Body of pancreas (tissue), 4 donors: ENCODE data around the gene ASCC1.

ENCODE experiments used
- POLR2A ChIP-seq, 3 donors: fragments of 450-650 bp; IDR thresholded peaks; one replicate each; pipeline ENCODE4 v1.6.1; 2016; ENCODE audit warnings: antibody characterized with exemption in 3 of 3, mild to moderate bottlenecking in 2 of 3
- TF ChIP-seq, protein P1 (sequence below), 7 experiments: fragments of 450-650 bp in 4 of 7; fragments of 200-600 bp in 3 of 7; sonication (generic) in 3 of 7; IDR thresholded peaks; one replicate each; pipeline ENCODE4 v1.5.1; 2016 to 2019; ENCODE audit warnings: antibody characterized with exemption in 7 of 7

GRCh38 chr10:72093450-72093849, 122.6 kb downstream of the ASCC1 start:
- TF ChIP-seq, protein P1, sequence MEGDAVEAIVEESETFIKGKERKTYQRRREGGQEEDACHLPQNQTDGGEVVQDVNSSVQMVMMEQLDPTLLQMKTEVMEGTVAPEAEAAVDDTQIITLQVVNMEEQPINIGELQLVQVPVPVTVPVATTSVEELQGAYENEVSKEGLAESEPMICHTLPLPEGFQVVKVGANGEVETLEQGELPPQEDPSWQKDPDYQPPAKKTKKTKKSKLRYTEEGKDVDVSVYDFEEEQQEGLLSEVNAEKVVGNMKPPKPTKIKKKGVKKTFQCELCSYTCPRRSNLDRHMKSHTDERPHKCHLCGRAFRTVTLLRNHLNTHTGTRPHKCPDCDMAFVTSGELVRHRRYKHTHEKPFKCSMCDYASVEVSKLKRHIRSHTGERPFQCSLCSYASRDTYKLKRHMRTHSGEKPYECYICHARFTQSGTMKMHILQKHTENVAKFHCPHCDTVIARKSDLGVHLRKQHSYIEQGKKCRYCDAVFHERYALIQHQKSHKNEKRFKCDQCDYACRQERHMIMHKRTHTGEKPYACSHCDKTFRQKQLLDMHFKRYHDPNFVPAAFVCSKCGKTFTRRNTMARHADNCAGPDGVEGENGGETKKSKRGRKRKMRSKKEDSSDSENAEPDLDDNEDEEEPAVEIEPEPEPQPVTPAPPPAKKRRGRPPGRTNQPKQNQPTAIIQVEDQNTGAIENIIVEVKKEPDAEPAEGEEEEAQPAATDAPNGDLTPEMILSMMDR (IDR thresholded peaks at IDR 0.05): no peak
- no peak for TF ChIP-seq POLR2A (IDR thresholded peaks at IDR 0.05)
